Hepatocyte (in vitro differentiated cells): ENCODE results near the gene CD36. TPM values are rescaled to one million over a fixed set of nuclear protein-coding genes. Genes with fewer than 3 reads are reported as not detected.

Experiments used
- DNase-seq: peaks from one replicate; pipeline ENCODE4 v3.0.0-alpha.2; 2016; ENCODE audit warnings: low spot score
- H2AFZ ChIP-seq: fragments of 200-600 bp; sonication (generic); 2 replicates; pipeline ENCODE4 v1.6.0; 2016; ENCODE audit warnings: antibody characterized with exemption, mild to moderate bottlenecking
- H3K27ac ChIP-seq: fragments of 200-600 bp; sonication (generic); 2 replicates; pipeline ENCODE4 v1.5.1; 2016; ENCODE audit warnings: mild to moderate bottlenecking
- H3K27me3 ChIP-seq: fragments of 200-600 bp; sonication (generic); 2 replicates; pipeline ENCODE4 v1.6.1; 2016
- H3K36me3 ChIP-seq: fragments of 200-600 bp; sonication (generic); replicated peaks from 2 replicates; pipeline ENCODE4 v1.5.1; 2016; ENCODE audit warnings: low read depth; ENCODE audit not compliant: insufficient read depth
- H3K4me1 ChIP-seq: fragments of 200-600 bp; sonication (generic); 2 replicates; pipeline ENCODE4 v1.5.1; 2016; ENCODE audit warnings: mild to moderate bottlenecking, moderate library complexity; ENCODE audit not compliant: insufficient read depth
- H3K4me2 ChIP-seq: fragments of 200-600 bp; sonication (generic); 2 replicates; pipeline ENCODE4 v1.6.0; 2016
- H3K4me3 ChIP-seq: fragments of 200-600 bp; sonication (generic); 2 replicates; pipeline ENCODE4 v1.5.1; 2016; ENCODE audit warnings: mild to moderate bottlenecking
- H3K79me2 ChIP-seq: fragments of 200-600 bp; sonication (generic); 2 replicates; pipeline ENCODE4 v1.6.0; 2017; ENCODE audit warnings: mild to moderate bottlenecking
- H3K9me2 ChIP-seq: fragments of 200-600 bp; sonication (generic); replicated peaks from 2 replicates; pipeline ENCODE4 v1.6.0; 2017; ENCODE audit warnings: mild to moderate bottlenecking; ENCODE audit not compliant: insufficient read depth
- H3K9me3 ChIP-seq: fragments of 200-600 bp; sonication (generic); 2 replicates; pipeline ENCODE4 v1.5.1; 2016; ENCODE audit warnings: low read depth, mild to moderate bottlenecking
- H4K20me1 ChIP-seq: fragments of 200-600 bp; sonication (generic); 2 replicates; pipeline ENCODE4 v1.6.0; 2016; ENCODE audit warnings: mild to moderate bottlenecking; ENCODE audit not compliant: insufficient read depth, poor library complexity, severe bottlenecking
- CTCF ChIP-seq: fragments of 200-600 bp; sonication (generic); IDR thresholded peaks from 2 replicates; pipeline ENCODE4 v1.5.1; 2016; ENCODE audit warnings: antibody characterized with exemption, mild to moderate bottlenecking; ENCODE audit not compliant: poor library complexity
- EZH2 ChIP-seq: fragments of 200-600 bp; sonication (generic); IDR thresholded peaks from 2 replicates; pipeline ENCODE4 v1.6.1; 2016; ENCODE audit warnings: antibody characterized with exemption, mild to moderate bottlenecking, borderline replicate concordance
- EZH2phosphoT487 ChIP-seq: fragments of 200-600 bp; sonication (generic); IDR thresholded peaks from one replicate; pipeline ENCODE4 v1.6.1; 2018; ENCODE audit warnings: antibody characterized with exemption, mild to moderate bottlenecking, low read depth, moderate library complexity; ENCODE audit not compliant: unreplicated experiment, severe bottlenecking
- WGBS: methylation state at CpG from one replicate; pipeline ENCODE4 v1.1.6; 2016; ENCODE audit warnings: low lambda C conversion rate; ENCODE audit errors: missing lambda C conversion rate; 5-methylcytosine and 5-hydroxymethylcytosine counted together
- polyA plus RNA-seq: library from polyadenylated mRNA; unstranded; fragments of >200 nt; fragmentation: Nextera tagmentation; extraction: Ambion mirVana; gene quantifications from 2 replicates; pipeline ENCODE4 v1.2.1, GENCODE V29; 2016
- total RNA-seq: library from RNA; depleted of rRNA; stranded (reverse); fragments of >200 nt; gene quantifications from 2 replicates; pipeline ENCODE4 v1.2.3, GENCODE V29; 2014

Gene CD36
- total and polyA plus RNA-seq, 2 experiments from 2014 or later, result 5.4 to 22.6 TPM

GRCh38 chr7:80721883-80722615, 83.6 kb downstream of the CD36 start:
- TF ChIP-seq EZH2, result no peak
- H3K4me3 ChIP-seq, result no peak overlapping the region
- H3K4me1 ChIP-seq, result peaks cover 31% of the 10 kb centered on the region
- peak; percentile 50 for DNase-seq
- H3K4me2 ChIP-seq, result peak overlapping the region; percentile 45
- H3K36me3 ChIP-seq, result no peaks in the 10 kb centered on the region
- H3K27me3 ChIP-seq, result no peaks in the 10 kb centered on the region
- H3K9me2 ChIP-seq, result no peaks in the 10 kb centered on the region
- H3K27ac ChIP-seq, result peak overlapping the region; percentile 84
- no peaks in the 10 kb centered on the region for H4K20me1 ChIP-seq
- H3K79me2 ChIP-seq, result no peaks in the 10 kb centered on the region
- whole genome bisulfite sequencing, result 40% methylated on average over 3 of the region's 3 CpGs
- no peak overlapping the region for H2AFZ ChIP-seq
- no peaks in the 10 kb centered on the region for H3K9me3 ChIP-seq

- H4K20me1 ChIP-seq, result no peaks in the 10 kb centered on the region
- peak; percentile 82 for DNase-seq
- H3K4me1 ChIP-seq, result peaks cover 31% of the 10 kb centered on the region
- H3K27me3 ChIP-seq, result no peaks in the 10 kb centered on the region
- 38% methylated on average over 3 of the region's 3 CpGs for WGBS
- TF ChIP-seq EZH2 (no peak), EZH2phosphoT487 (no peak), CTCF (no peak)
- peak overlapping the region; percentile 84 for H3K27ac ChIP-seq
- no peaks in the 10 kb centered on the region for H3K9me2 ChIP-seq
- H3K36me3 ChIP-seq, result no peaks in the 10 kb centered on the region
- H3K4me3 ChIP-seq, result no peak overlapping the region
- no peaks in the 10 kb centered on the region for H3K9me3 ChIP-seq
- H2AFZ ChIP-seq, result no peak overlapping the region
- H3K4me2 ChIP-seq, result peak overlapping the region; percentile 45
- no peaks in the 10 kb centered on the region for H3K79me2 ChIP-seq
These were observed 84.3 kb downstream of the CD36 start for GRCh38 chr7:80722616-80723195.

- H3K36me3 ChIP-seq, result no peaks in the 10 kb centered on the region
- no peaks in the 10 kb centered on the region for H3K79me2 ChIP-seq
- peak overlapping the region; percentile 72 for H3K27ac ChIP-seq
- no peaks in the 10 kb centered on the region for H4K20me1 ChIP-seq
- 58% methylated on average over 4 of the region's 4 CpGs for WGBS
- DNase-seq, result peak; percentile 18
- H3K4me2 ChIP-seq, result peak overlapping the region; percentile 44
- H2AFZ ChIP-seq, result no peak overlapping the region
- H3K9me3 ChIP-seq, result no peaks in the 10 kb centered on the region
- no peaks in the 10 kb centered on the region for H3K27me3 ChIP-seq
- H3K4me3 ChIP-seq, result no peak overlapping the region
- H3K4me1 ChIP-seq, result peaks cover 31% of the 10 kb centered on the region
- TF ChIP-seq CTCF, result no peak
- no peak for TF ChIP-seq EZH2
- no peak for TF ChIP-seq EZH2phosphoT487
- H3K9me2 ChIP-seq, result no peaks in the 10 kb centered on the region
These were observed 85.9 kb downstream of the CD36 start for GRCh38 chr7:80724249-80724871.

- Histone ChIP-seq H4K20me1 (no peaks in the 10 kb centered on the region), H3K9me3 (no peaks in the 10 kb centered on the region), H3K9me2 (no peaks in the 10 kb centered on the region), H2AFZ (no peak overlapping the region), H3K79me2 (no peaks in the 10 kb centered on the region), H3K4me3 (no peak overlapping the region), H3K4me2 (no peak overlapping the region), H3K27me3 (no peaks in the 10 kb centered on the region), H3K4me1 (peaks cover 31% of the 10 kb centered on the region), H3K36me3 (no peaks in the 10 kb centered on the region), H3K27ac (peak overlapping the region; percentile 72)
- WGBS, result 84% methylated on average over 4 of the region's 4 CpGs
- DNase-seq, result no peak
- TF ChIP-seq EZH2 (no peak), CTCF (no peak), EZH2phosphoT487 (no peak)
These were observed 86.8 kb downstream of the CD36 start for GRCh38 chr7:80725181-80725611.
